GM21529 (cell line): ENCODE results near the gene PLCXD1.
"Not testable (repeated sequence)": the region's sequence is repeated elsewhere in the genome, so short reads cannot be mapped to it uniquely, and the experiment has no call there.

ENCODE experiments used
- ATAC-seq: cut with Tn5 transposase; IDR thresholded peaks from one replicate; pipeline ENCODE4 v1.9.1; 2021; ENCODE audit not compliant: unreplicated experiment

PLCXD1 gene

GRCh38 chrX:262381-262909, 18.7 kb upstream of the PLCXD1 start:
- no peak for ATAC-seq

- ATAC-seq, result not testable (repeated sequence)
These were observed 17.2 kb upstream of the PLCXD1 start for GRCh38 chrX:264006-264405.

- no peak for ATAC-seq
These were observed 16.3 kb upstream of the PLCXD1 start for GRCh38 chrX:264634-265455.

- no peak for ATAC-seq
These were observed 15.7 kb upstream of the PLCXD1 start for GRCh38 chrX:265502-265901.

- ATAC-seq, result no peak
These were observed 13.4 kb upstream of the PLCXD1 start for GRCh38 chrX:267771-268261.

GRCh38 chrX:270848-271367, 10.3 kb upstream of the PLCXD1 start:
- ATAC-seq, result no peak

GRCh38 chrX:274904-275475, 6.2 kb upstream of the PLCXD1 start:
- no peak for ATAC-seq

GRCh38 chrX:275476-275966, 5.7 kb upstream of the PLCXD1 start:
- peak; percentile 22 for ATAC-seq

- ATAC-seq, result peak; percentile 87
These were observed 5.1 kb upstream of the PLCXD1 start for GRCh38 chrX:275967-276580.

GRCh38 chrX:276581-277201, 4.5 kb upstream of the PLCXD1 start:
- peak; percentile 29 for ATAC-seq

- not testable (repeated sequence) for ATAC-seq
These were observed 1.2 kb upstream of the PLCXD1 start for GRCh38 chrX:279757-280604.

- not testable (repeated sequence) for ATAC-seq
These were observed 459 bp upstream of the PLCXD1 start for GRCh38 chrX:280722-281121.

- ATAC-seq, result not testable (repeated sequence)
These were observed 960 bp downstream of the PLCXD1 start for GRCh38 chrX:282000-282681.

GRCh38 chrX:283115-283845, 2.1 kb downstream of the PLCXD1 start:
- peak; percentile 99 for ATAC-seq

- no peak for ATAC-seq
These were observed 4.0 kb downstream of the PLCXD1 start for GRCh38 chrX:285076-285677.

GRCh38 chrX:287670-288069, 6.5 kb downstream of the PLCXD1 start:
- ATAC-seq, result no peak

- ATAC-seq, result no peak
These were observed 7.4 kb downstream of the PLCXD1 start for GRCh38 chrX:288561-288991.

- no peak for ATAC-seq
These were observed 9.4 kb downstream of the PLCXD1 start for GRCh38 chrX:290476-291166.
